ENCODE measurements around the gene RNF44.

Gene RNF44

DNA sequence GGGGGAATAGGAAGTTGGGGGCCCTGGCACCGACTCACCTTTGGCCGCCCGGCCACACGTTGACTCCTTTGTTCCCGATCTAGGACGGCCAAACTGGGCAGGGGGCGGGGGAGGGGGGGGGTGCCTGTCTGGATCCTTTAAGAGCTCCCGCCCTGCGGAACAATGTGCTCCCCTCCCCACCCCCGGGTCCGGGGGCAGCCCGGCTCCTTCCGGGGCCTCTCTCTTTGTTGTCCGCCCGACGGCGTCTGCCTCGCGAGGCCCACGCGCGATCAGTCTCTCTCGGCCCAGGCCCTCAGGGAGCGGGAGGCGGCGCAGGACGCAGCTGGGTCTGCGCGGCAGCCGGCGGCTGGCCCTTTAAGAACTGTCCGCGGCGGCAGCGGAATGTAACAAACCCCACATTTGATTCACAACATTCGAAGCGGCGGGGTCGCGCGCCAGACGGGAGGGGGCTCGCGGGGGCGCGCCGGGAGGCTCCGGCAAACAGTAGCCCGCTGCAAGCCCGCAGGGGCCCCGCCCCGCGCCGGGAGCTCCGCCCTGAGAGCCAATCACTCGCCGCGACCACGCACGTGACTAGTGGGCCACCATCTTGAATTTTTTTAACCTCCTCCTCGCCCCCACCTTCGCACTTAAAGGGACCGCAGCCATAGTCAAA, at the start of gene RNF44:
TSS of gene RNF44 (minus strand) at position 501 of the 652 bp plus-strand sequence. CDS start 4,930 bp downstream, outside the sequence.
- DNase-seq (ENCODE audit: low read depth): peak; percentile 98

DNA sequence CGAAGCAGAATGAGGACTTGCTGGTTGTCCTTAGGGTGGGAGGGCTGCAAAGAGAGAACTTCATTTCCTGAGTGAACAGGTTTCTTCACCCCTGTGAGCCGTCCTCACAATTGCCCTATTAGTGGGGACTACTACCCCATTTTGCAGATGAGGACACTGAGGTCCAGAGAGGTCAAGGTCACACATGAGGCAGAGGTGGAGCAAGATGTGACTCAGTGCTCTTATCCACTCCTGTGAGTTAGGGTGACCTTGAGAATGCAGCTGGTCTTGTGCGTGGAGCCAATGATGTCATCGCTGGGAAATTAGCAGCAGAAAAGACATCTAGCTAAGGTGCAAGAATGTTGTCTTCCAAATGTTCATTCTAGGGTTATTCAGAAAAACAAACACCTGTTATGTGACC, 45.9 kb upstream of the RNF44 start:
- no peak for DNase-seq (ENCODE audit: low read depth)

DNA sequence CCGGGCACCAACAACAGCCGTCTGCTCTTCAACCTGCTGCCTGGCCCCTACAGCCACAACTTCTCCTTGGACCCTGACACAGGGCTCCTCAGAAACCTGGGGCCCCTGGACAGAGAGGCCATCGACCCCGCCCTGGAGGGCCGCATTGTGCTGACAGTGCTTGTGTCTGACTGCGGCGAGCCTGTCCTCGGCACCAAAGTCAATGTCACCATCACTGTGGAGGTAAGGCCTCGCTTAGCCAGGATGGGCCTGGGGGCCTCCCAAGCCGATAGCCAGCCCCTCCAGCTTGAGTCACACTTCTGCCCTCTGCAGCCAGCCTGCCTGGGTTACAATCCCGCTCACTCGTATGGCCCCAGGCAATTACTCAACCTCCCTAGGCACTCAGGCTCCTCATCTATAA, 44.2 kb upstream of the RNF44 start:
- no peak for DNase-seq (ENCODE audit: low read depth)

DNA sequence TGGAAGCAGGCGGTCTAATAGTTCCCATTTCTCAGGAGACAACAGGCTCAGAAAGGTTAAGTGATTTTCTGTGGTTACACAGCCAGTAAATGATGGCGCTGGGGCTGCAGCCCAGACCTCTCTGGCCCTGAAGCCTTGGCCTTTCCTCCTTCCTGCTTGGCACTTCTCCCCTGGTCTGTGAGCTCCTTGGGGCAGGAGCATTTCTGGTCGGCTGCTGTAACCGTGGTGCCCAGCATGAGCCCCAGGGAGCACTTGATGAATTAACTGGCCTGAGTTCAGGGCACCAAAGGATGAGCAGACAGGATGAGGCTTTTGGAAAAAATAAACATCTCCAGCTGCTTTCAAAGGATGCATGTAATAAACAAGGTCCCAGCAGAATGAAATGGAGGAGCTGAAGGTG, 42.1 kb upstream of the RNF44 start:
- DNase-seq (ENCODE audit: low read depth): no peak

DNA sequence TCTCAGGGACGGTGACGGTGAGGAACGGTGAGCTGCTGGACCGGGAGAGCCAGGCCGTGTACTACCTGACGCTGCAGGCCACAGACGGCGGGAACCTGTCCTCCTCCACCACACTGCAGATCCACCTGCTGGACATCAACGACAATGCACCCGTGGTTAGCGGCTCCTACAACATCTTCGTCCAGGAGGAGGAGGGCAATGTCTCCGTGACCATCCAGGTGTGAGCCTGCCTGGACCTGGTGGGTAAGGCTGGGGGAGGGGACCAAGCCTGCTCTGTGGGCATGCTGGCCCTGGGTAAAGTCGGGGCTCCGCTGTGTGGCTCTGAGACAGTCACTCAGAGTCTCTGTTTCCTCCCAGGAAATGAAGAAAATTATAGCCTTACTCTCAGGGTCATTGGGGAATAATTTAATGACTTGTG, 41.2 kb upstream of the RNF44 start:
- DNase-seq (ENCODE audit: low read depth): peak; percentile 16

DNA sequence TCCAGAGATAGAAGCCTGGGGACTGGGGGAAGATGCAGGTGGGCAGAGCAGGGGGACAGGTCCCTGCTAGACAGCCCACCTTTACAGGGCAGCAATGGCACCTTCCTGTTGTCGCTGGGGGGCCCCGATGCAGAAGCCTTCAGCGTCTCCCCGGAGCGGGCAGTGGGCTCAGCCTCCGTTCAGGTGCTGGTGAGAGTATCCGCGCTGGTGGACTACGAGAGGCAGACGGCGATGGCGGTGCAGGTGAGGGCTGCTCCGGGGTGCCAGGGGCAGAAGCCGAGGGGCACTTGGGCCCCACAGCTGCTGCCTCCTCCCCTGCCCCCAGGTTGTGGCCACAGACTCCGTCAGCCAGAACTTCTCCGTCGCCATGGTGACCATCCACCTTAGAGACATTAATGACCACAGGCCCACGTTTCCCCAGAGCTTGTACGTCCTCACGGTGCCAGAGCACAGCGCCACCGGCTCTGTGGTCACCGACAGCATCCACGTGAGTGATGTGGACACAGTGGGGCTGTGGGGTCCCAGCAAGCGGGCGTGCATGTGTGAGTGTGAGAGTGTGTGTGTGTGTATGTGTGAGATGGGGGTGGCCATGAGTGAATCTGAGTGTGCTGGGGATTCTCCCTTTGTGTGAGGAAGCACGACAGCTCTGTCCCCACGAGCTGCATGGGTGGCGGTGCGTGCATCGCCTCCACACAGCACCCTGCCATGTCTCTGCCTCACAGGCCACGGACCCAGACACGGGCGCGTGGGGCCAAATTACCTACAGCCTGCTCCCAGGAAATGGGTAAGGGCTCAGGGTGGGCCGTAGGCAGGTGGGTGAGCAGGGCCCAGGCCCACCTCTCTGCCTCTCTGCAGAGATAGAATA, 40.3 kb upstream of the RNF44 start:
- no peak for DNase-seq (ENCODE audit: low read depth)

DNA sequence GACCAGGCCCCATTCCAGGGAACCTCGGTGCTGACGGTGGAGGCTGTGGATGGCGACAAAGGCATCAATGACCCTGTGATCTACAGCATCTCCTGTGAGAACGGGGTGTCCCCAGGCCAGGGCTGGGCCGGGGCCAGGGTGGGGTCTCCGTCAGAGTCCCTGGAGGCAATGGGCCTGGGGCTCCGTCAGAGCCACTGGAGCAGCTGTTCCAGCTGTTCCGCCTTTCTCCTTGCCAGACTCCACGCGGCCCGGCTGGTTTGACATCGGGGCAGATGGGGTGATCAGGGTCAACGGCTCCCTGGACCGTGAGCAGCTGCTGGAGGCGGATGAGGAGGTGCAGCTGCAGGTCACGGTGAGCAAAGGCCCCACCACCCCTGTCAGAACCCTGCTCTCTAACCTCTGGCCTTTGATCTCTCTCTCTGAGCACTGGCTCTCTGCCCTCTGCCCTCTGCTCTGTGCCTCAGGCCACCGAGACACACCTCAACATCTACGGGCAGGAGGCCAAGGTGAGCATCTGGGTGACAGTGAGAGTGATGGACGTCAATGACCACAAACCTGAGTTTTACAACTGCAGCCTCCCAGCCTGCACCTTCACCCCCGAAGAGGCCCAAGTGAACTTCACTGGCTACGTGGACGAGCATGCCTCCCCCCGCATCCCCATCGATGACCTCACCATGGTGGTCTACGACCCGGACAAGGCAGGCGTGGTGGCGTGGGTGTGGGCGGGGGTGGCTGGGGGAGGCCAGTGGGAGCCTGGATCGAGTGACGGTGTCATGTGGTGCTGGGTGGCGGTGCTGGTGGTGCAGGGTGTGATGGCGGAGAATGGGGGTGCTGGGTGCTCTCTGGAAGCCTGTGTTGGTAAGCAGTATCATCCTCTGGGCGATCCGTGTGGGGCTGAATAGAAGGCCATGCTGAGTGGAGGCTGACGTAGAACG, 38.6 kb upstream of the RNF44 start:
- no peak for DNase-seq (ENCODE audit: low read depth)

DNA sequence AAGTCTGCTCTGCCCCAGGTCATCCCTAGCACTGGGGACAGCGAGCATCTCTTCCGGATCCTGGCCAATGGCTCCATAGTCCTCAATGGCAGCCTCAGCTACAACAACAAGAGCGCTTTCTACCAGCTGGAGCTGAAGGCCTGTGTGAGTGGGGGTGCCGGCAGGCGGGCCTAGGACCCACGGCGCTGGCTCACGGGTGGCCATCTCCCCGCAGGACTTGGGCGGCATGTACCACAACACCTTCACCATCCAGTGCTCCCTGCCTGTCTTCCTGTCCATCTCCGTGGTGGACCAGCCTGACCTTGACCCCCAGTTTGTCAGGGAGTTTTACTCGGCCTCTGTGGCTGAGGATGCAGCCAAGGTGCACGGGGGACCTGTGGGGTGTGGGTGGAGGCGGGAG, 37.9 kb upstream of the RNF44 start:
- no peak for DNase-seq (ENCODE audit: low read depth)

DNA sequence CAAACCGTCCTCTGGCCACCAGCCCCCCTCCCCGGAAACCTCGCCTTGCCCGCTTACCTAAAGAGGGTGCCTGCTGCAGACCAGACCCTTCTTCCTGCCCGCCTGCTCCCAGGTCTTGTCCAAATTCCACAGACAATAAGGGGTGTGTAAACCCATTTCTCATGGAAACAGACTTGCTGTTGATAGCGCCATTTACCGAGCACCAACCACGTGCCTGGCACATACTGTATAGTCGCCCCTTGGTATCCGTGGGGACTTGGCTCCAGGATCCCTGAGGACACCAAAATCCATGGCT, 37.0 kb upstream of the RNF44 start:
- DNase-seq (ENCODE audit: low read depth): no peak

DNA sequence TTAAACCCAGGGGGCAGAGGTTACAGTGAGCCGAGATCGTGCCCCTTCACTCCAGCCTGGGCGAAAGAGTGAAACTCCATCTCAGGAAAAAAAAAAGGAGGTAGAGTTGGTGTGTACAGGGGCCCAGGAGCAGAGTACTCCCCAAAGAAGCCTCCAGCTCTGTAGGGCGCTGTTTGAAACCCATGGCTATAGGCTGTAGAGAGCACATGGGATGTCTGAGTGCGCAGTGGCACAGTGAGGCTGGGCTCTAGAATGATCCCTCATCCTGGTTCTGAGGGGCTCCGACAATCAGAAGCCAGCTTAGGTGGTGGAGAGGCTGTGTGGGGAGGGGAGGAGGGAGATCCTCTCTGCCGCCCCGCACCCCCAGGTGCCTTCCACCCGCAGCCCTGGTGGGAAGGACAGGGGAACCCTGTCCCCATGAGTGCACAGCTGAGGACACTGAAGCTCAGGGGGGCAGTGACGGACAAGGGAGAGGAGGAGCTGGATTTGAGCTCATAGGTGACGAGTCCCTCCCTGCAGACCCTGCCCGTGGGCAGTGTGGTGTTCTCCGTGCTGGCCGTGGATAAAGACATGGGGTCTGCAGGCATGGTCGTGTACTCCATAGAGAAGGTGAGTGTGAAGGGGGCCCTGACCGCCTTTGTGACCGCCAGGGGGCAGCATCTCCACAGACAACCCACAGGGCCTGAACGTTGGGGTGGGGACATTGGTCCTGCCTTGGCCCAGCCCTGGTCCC, 36.5 kb upstream of the RNF44 start:
- peak; percentile 86 for DNase-seq (ENCODE audit: low read depth)

DNA sequence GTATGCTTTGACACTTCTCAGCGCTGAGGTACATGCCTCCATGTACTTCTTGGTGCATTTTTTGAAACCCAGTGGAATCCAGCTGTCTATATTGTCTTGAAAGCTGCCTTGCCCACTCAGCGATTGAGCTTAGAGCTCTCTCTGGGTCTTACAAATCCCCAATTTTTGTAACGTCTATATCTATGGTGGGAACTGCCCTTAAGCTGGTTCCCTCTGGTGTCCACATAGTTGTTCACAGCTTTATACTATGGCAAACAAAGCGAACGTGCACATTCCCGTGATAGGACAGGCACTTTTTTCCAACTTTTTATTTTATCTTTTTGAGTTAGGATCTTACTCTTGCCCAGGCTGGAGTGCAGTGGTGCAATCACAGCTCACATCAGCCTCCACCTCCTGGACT, 32.8 kb upstream of the RNF44 start:
- DNase-seq (ENCODE audit: low read depth): no peak

DNA sequence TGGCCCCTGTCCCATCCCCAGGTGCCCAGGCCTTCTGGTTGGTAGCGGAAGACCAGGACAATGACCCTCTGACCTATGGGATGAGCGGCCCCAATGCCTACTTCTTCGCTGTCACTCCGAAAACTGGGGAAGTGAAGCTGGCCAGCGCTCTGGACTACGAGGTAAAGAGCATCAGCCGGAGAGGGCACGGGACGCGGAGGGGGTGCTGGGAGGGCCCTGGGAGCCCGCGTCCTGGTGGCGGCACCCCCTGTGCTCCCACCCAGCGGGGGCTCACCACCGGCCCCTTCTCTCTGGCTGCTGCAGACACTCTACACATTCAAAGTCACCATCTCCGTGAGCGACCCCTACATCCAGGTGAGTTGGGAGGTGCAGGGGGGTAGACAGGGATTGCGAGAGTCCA, 31.5 kb upstream of the RNF44 start:
- no peak for DNase-seq (ENCODE audit: low read depth)

DNA sequence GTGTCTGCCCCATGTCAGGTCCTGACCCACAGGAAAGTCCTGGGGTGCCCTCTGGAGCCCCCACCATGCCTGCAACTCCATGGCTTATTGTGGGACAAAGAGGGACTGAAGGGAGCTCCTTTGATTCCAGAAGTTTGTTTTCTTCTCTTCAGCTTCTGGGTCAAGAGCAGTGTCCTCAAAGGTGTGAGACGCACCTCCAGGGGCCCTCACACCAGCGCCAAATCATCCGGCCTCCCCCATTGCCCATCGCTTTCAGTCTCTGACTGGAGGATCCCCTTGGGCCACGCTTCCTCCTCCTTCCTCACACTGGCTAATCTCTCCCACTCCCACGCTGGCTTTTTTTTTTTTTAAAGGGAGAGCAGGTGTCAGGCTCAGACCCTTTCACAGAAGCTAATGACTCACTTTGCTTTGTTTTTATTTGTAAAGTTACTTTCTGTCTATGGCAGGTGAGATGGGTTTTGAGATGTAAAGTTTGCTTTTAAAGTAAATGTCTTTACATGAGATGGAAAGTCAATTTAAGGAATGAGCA, 28.6 kb upstream of the RNF44 start:
- no peak for DNase-seq (ENCODE audit: low read depth)

DNA sequence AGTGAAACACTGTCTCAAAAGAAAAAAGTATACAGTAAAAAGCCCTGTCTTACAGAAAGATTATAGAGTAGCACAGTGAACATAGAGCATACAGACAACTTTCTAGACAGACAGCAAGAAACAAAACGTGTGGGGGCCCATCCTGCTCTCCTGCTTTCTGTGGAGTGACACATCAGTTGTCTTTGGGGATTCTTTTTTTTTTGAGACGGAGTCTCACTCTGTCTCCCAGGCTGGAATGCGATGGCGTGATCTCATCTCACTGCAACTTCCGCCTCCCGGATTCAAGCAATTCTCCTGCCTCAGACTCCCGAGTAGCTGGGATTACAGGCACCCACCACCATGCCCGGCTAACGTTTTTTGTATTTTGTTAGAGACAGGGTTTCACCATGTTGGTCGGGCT, 26.8 kb upstream of the RNF44 start:
- DNase-seq (ENCODE audit: low read depth): no peak

DNA sequence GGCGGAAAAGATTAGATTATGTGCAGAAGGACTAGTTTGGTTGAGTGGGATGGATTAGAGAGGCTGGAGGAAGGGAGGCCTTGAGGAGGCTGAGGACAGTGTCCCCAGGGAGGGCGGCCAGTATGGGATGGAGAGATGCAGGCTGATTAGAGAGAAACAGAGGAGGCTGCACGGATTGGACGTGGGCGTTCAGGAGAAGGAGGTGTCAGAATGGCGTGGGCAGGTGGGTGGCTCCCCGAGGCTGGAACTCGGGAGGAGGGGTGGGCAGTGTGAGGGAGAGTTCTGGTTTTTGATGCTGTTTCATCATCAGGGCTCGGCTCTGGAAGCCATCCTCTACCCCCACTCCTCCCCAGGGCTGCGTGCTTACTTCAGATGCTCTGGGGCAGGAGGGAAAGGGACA, 25.0 kb upstream of the RNF44 start:
- no peak for DNase-seq (ENCODE audit: low read depth)

DNA sequence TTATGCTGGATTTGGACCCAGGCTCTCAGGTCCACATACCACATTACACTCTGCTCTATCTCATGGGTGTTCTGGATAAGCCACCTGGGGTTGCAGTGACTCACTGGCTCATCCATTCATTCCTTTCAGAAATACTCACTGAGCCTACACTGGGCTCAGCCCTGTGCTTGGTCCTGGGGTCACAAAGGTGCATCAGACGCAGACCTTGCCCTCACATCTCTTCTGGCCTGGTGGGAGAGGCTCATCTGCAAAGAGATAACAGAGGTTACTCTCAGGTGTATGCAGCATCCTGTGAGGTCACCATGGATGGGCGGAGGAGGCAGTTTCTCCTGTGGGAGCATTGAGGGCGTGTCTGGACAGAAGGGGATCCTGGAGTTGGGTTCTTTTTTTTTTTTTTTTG, 24.1 kb upstream of the RNF44 start:
- no peak for DNase-seq (ENCODE audit: low read depth)

DNA sequence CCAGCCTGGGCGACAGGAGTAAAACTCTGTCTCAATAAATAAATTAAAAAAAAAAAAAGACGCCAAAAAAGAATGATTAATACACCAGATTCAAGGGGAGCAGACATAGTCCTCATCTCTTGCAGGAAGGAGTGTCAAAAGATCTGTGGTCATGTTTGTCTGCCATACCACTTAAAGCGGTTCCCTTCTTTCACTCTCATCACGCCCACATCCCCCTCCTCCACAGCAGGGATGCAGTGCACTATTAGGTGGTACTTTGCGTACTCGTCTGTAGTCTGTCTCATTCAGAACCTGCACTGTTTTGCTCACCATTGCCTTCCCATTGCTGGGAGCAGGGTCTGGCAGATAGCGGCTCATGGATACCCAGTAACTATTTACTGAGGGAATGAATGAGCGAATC, 23.2 kb upstream of the RNF44 start:
- DNase-seq (ENCODE audit: low read depth): no peak

DNA sequence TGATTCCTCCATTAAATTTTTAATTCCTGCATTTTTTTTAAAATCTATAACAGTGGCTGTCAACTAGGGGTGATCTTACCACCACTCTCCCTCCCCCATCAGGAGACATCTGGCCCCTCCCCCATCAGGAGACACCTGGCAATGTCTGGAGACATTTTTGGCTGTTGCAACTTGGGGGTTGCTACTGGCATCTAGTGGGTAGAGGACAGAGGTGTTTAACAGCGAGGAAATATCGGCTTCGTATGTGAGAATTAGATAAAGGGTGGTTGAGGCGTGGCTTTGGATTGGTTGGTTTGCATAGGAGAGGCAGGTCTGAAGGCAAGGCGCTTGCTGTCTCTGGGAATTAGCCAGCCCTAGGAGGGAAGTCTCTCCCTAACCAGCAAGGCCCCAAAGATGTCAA, 22.5 kb upstream of the RNF44 start:
- DNase-seq (ENCODE audit: low read depth): no peak

DNA sequence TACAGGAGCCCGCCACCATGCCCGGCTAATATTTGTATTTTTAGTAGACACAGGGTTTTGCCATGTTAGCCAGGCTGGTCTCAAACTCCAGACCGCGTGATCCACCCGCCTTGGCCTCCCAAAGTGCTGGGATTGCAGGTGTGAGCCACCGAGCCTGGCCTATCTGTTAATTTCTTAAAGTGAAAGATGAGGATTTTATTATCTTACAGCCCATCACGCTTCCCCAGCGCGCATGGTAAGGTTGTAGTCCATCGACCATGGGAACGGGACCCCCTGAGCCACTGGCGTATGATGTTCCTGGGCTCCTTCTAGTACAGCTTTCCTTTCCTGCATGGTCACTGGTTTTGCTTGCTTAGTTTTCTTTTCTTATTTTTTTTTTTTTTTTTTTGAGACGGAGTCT, 20.6 kb upstream of the RNF44 start:
- no peak for DNase-seq (ENCODE audit: low read depth)

DNA sequence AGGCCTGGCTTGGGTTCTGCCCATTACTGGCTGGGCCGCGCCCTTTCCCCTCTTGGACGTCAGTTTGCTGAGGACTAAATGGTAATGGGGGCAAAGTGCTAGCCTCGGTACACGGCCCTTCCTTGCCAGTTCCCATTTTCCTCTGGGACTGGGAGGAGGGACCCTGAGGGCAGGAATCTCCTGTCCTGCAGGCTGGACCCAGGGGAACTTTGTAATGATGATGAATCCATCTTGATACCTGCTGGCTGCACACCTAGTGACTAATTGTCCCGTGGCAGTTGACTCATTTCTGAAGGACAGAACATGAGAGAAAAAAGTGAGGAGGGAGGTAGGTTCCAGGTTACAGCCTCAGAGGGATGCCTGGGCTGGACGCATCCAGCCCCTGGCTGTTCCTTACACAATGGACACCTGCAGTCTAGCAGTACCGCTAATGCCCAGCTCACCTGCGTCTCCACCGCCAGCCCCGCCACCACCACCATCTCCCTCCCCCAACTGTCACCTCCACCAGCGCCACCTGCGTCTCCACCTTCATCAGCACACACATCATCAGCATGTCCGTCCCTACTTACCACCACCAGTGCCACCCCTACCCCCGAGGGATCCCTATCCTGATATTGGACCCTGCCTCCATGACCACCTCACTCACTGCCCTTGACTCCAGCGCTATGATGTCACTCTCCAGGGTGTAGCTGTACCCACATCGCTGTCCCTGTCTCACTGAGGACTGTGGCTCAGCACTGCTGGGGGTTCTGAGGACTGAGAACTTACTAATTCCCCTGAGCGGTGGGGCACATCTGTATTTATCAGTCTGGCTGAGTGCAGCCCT, 16.3 kb upstream of the RNF44 start:
- DNase-seq (ENCODE audit: low read depth): no peak

DNA sequence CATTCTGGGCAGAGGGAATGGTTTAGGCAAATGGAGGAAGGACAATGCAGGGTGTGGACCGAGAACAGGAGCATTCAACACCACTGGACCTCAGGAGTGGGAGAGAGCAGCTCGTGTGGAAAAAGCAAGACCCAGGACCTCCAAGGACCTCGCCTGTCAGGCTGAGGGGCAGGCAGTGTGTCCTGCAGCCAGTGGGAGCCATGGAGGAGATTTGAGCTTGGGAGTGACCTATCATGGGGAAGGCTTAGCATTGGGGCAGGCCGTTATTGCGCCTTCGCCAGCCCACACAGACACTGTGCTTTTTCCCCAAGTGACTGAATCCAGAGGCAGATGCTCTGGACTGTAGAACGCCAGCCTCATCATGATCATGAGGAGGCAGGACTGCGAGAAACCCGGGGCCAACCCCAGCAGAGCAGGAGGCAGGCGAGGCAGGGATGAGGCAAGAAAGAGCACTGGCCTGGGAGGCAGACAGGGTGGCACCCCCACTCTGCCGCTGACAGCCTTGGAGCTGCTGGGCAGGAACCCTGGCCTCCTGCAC, 15.2 kb upstream of the RNF44 start:
- no peak for DNase-seq (ENCODE audit: low read depth)

Measured in activated T-cell treated with anti-CD3 and anti-CD28 coated beads for 1 hour (primary cell).